ENCODE data around the gene SEMA3F. TPM values are rescaled to one million over a fixed set of nuclear protein-coding genes. Genes with fewer than 3 reads are reported as not detected.

Gene SEMA3F
- total and polyA plus RNA-seq, 2 of the 4 experiments (the other 2 are of a cell fraction) = 7.3 to 23.3 TPM

GRCh38 chr3:50214824-50215223, 59.7 kb downstream of the SEMA3F start:
- no peak overlapping the region for H3K4me3 ChIP-seq (ENCODE audit: insufficient read depth, low read depth, low read length)
- WGBS, 2 experiments (ENCODE audit: extremely low coverage in 2 of 2, insufficient read length in 1 of 2) = no CpG with 5 or more reads among the region's 10 CpGs

More at GRCh38 chr3:50214824-50215223, 59.7 kb downstream of the SEMA3F start:
- dilution Hi-C loops (cut with HindIII; ENCODE audit: low sequenced_read_pairs, unreplicated experiment) (no loop called here), intact Hi-C loops (cut with micrococcal nuclease) (no loop called here), in situ Hi-C loops (cut with MboI; ENCODE audit: low sequenced_read_pairs) (no loop called here)
- Histone ChIP-seq H2BK5ac (ENCODE audit: low read depth, low read length, poor library complexity, severe bottlenecking) (no peak overlapping the region), H4K20me1 (ENCODE audit: insufficient read depth, low read length) (no peaks in the 10 kb centered on the region), H4K5ac (ENCODE audit: low read depth, low read length) (no peak overlapping the region), H2AFZ (replicated peaks; ENCODE audit: low read length, poor library complexity) (no peak overlapping the region), H2BK20ac (ENCODE audit: low read depth, low read length) (no peak overlapping the region), H2AK9ac (replicated peaks; ENCODE audit: low read depth, low read length, poor library complexity) (no peak overlapping the region), H4K8ac (ENCODE audit: low read depth in 2 of 2, low read length in 2 of 2) (no peak overlapping the region), H3K9me1 (ENCODE audit: insufficient read depth, low read length) (no peaks in the 10 kb centered on the region), H3K4me2 (ENCODE audit: low read depth, low read length) (no peak overlapping the region), H3K27me3 (ENCODE audit: control insufficient read depth, insufficient read depth, low read length) (peaks cover 28% of the 10 kb centered on the region; the same call in 1 of the 2 replicates), H3K79me1 (ENCODE audit: low read depth in 1 of 2, low read length in 2 of 2) (no peaks in the 10 kb centered on the region), H2BK120ac (ENCODE audit: low read depth, low read length) (no peak overlapping the region), H2AK5ac (ENCODE audit: low read depth, low read length) (no peak overlapping the region), H3K18ac (ENCODE audit: low read depth, low read length) (no peak overlapping the region), H3K27ac (ENCODE audit: insufficient read depth, low read length) (no peak overlapping the region), H3K56ac (ENCODE audit: extremely low read depth, insufficient read depth, low read length) (no peak overlapping the region), H3K23ac (ENCODE audit: low read depth, low read length) (no peak overlapping the region), H3K4ac (ENCODE audit: low read depth, low read length) (no peak overlapping the region), H3K14ac (replicated peaks; ENCODE audit: low read depth, low read length) (no peak overlapping the region), H2BK15ac (ENCODE audit: low read depth, low read length) (no peak overlapping the region), H3K4me1 (ENCODE audit: control insufficient read depth, insufficient read depth, low read length) (peaks cover 2% of the 10 kb centered on the region; the same call in 1 of the 2 replicates), H3K9me3 (ENCODE audit: control insufficient read depth, insufficient read depth, low read length) (no peaks in the 10 kb centered on the region), H3K9ac (ENCODE audit: low read depth, low read length) (no peak overlapping the region), H3K36me3 (ENCODE audit: control insufficient read depth, insufficient read depth, low read length) (no peaks in the 10 kb centered on the region), H4K91ac (ENCODE audit: insufficient read depth, low read depth, low read length) (no peak overlapping the region)
- BruUV-seq (replicated peaks) = no TSS peak
- TF ChIP-seq RCOR1 (IDR thresholded peaks at IDR 0.05; ENCODE audit: insufficient replicate concordance, low read length) (no peak), RAD21 (IDR thresholded peaks at IDR 0.05; ENCODE audit: low read length) (no peak), CTCF (conservative IDR thresholded peaks at IDR 0.05; ENCODE audit: low read depth, low read length) (no peak), RFX5 (IDR thresholded peaks at IDR 0.05; ENCODE audit: low read depth, low read length) (no peak), MXI1 (IDR thresholded peaks at IDR 0.05; ENCODE audit: borderline replicate concordance, low read depth, low read length) (no peak), MAZ (IDR thresholded peaks at IDR 0.05; ENCODE audit: borderline replicate concordance, low read depth, low read length) (no peak), CEBPB (IDR thresholded peaks at IDR 0.05; ENCODE audit: low read depth, low read length) (no peak), POLR2A (IDR thresholded peaks at IDR 0.05; ENCODE audit: low read depth, low read length) (no peak), SMC3 (IDR thresholded peaks at IDR 0.05; ENCODE audit: low read depth, low read length) (no peak), USF2 (IDR thresholded peaks at IDR 0.05; ENCODE audit: low read depth, low read length) (no peak), FOS (IDR thresholded peaks at IDR 0.05; ENCODE audit: low read depth, low read length) (no peak), CHD1 (IDR thresholded peaks at IDR 0.05; ENCODE audit: low read depth, low read length) (no peak), BHLHE40 (IDR thresholded peaks at IDR 0.05; ENCODE audit: low read depth, low read length) (no peak), MAFK (IDR thresholded peaks at IDR 0.05; ENCODE audit: low read depth, low read length) (no peak), NFE2L2 (IDR thresholded peaks at IDR 0.05; ENCODE audit: low read depth, low read length) (no peak)
- TF ChIP-seq, protein P1, sequence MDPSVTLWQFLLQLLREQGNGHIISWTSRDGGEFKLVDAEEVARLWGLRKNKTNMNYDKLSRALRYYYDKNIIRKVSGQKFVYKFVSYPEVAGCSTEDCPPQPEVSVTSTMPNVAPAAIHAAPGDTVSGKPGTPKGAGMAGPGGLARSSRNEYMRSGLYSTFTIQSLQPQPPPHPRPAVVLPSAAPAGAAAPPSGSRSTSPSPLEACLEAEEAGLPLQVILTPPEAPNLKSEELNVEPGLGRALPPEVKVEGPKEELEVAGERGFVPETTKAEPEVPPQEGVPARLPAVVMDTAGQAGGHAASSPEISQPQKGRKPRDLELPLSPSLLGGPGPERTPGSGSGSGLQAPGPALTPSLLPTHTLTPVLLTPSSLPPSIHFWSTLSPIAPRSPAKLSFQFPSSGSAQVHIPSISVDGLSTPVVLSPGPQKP (IDR thresholded peaks at IDR 0.05; ENCODE audit: borderline replicate concordance, low read depth, low read length) = no peak
- DNase-seq (no peak), ATAC-seq (ENCODE audit: low read depth) (no peak)
- POLR2A ChIA-PET (ENCODE audit: unreplicated experiment) = no interaction called here
- CTCF ChIA-PET = no interaction called here
